HFF-Myc (cell line): ENCODE data around the gene SWT1.
A peak's percentile ranks its signal among the peaks of the same experiment; 100 is the strongest.
"Not testable (repeated sequence)": the region's sequence is repeated elsewhere in the genome, so short reads cannot be mapped to it uniquely, and the experiment has no call there.

Experiments
- DNase-seq: peaks from one replicate; pipeline ENCODE4 v3.0.0-alpha.2; 2011; ENCODE audit warnings: low read depth; ENCODE audit errors: extremely low read depth
- H3K4me3 ChIP-seq: replicated peaks from 2 replicates; pipeline ENCODE4 v1.5.1; 2011; ENCODE audit warnings: low read depth, mild to moderate bottlenecking, control low read depth, low read length
- TF ChIP-seq, protein P1 (sequence below): IDR thresholded peaks from 2 replicates; pipeline ENCODE4 v1.5.1; 2012; ENCODE audit warnings: mild to moderate bottlenecking, low read depth, low read length, control low read depth; ENCODE audit errors: missing control alignments

Gene SWT1

GRCh38 chr1:185241127-185241526 is 84.2 kb downstream of the SWT1 start:
- TF ChIP-seq, protein P1, sequence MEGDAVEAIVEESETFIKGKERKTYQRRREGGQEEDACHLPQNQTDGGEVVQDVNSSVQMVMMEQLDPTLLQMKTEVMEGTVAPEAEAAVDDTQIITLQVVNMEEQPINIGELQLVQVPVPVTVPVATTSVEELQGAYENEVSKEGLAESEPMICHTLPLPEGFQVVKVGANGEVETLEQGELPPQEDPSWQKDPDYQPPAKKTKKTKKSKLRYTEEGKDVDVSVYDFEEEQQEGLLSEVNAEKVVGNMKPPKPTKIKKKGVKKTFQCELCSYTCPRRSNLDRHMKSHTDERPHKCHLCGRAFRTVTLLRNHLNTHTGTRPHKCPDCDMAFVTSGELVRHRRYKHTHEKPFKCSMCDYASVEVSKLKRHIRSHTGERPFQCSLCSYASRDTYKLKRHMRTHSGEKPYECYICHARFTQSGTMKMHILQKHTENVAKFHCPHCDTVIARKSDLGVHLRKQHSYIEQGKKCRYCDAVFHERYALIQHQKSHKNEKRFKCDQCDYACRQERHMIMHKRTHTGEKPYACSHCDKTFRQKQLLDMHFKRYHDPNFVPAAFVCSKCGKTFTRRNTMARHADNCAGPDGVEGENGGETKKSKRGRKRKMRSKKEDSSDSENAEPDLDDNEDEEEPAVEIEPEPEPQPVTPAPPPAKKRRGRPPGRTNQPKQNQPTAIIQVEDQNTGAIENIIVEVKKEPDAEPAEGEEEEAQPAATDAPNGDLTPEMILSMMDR: no peak
- H3K4me3 ChIP-seq: no peak overlapping the region
- DNase-seq: no peak

DNA sequence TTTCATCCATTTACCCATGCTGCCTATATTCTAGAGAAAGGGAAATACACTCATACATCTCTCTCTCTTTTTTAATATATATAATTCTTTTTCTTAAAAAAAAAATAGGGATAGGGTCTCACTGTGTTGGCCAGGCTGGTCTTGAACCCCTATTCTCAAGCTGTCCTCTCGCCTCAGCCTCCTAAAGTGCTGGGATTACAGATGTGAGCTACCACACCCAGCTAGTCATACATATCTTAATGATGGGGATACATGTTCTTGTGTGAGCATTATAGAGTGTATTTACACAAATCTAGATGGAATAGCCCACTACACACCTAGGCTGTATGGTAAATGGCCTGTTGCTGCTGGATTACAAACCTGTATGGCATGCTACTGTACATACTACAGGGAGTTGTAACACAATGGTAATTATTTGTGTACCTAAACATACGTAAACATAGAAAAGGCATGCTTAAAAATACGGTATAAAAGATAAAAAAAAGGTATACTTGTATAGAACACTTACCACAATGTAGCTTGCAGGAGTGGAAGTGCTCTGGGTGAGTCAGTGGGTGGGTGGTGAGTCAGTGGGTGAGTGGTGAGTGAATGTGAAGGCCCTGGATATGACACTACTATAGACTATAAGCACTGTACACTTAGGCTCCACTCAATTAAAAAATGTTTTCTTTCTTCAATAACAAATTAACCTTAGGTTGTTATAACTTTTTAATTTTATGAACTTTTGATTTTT is 87.2 kb downstream of the SWT1 start:
- TF ChIP-seq, protein P1: no peak
- no peak overlapping the region for H3K4me3 ChIP-seq
- DNase-seq: peak; percentile 14

GRCh38 chr1:185245466-185245865 is 88.5 kb downstream of the SWT1 start:
- no peak for DNase-seq
- TF ChIP-seq, protein P1: no peak
- no peak overlapping the region for H3K4me3 ChIP-seq

DNA sequence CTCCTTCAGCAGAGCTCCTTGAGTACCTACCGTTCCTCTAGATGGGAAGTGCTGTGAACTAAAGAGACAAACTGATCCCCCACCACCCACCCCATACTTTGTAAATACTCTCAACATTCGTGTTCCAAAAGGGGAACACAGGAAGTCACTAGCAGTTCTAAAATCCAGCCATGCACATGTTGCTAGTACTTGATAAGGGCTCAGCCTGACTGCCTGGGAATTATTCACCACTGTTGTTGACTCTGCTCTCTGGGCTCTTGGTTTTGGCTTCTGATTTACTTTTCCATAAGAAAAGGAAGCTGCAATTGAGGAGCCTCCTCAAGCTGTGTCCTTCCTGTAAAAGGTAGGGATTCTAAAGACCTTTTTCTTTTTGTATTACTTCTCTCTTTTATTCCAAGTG is 92.6 kb downstream of the SWT1 start:
- H3K4me3 ChIP-seq: no peak overlapping the region
- TF ChIP-seq, protein P1: no peak
- DNase-seq: no peak

- DNase-seq: no peak
- TF ChIP-seq, protein P1: no peak
- H3K4me3 ChIP-seq: no peak overlapping the region
Observed at GRCh38 chr1:185250063-185250462, 93.1 kb downstream of the SWT1 start.

DNA sequence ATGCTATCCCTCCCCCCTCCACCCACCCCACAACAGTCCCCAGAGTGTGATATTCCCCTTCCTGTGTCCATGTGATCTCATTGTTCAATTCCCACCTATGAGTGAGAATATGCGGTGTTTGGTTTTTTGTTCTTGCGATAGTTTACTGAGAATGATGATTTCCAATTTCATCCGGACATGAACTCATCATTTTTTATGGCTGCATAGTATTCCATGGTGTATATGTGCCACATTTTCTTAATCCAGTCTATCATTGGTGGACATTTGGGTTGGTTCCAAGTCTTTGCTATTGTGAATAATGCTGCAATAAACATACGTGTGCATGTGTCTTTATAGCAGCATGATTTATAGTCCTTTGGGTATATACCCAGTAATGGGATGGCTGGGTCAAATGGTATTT is 95.0 kb downstream of the SWT1 start:
- not testable (repeated sequence) for DNase-seq, H3K4me3 ChIP-seq

DNA sequence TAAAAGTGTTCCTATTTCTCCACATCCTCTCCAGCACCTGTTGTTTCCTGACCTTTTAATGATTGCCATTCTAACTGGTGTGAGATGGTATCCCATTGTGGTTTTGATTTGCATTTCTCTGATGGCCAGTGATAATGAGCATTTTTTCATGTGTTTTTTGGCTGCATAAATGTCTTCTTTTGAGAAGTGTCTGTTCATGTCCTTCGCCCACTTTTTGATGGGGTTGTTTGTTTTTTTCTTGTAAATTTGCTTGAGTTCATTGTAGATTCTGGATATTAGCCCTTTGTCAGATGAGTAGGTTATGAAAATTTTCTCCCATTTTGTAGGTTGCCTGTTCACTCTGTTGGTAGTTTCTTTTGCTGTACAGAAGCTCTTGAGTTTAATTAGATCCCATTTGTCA is 95.4 kb downstream of the SWT1 start:
- H3K4me3 ChIP-seq, DNase-seq: not testable (repeated sequence)

DNA sequence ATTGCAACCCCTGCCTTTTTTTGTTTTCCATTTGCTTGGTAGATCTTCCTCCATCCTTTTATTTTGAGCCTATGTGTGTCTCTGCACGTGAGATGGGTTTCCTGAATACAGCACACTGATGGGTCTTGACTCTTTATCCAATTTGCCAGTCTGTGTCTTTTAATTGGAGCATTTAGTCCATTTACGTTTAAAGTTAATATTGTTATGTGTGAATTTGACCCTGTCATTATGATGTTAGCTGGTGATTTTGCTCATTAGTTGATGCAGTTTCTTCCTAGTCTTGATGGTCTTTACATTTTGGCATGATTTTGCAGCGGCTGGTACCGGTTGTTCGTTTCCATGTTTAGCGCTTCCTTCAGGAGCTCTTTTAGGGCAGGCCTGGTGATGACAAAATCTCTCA is 98.6 kb downstream of the SWT1 start:
- H3K4me3 ChIP-seq: not testable (repeated sequence)

GRCh38 chr1:185257116-185257949 is 100.4 kb downstream of the SWT1 start:
- DNase-seq, H3K4me3 ChIP-seq: not testable (repeated sequence)

More for the DNA sequence above, 98.6 kb downstream of the SWT1 start:
- not testable (repeated sequence) for DNase-seq
